Upper lobe of left lung (tissue), 6 donors: Measurements from ENCODE around the gene GRIK2. TPM values are rescaled to one million over a fixed set of nuclear protein-coding genes. Genes with fewer than 3 reads are reported as not detected.

Experiments used
- ATAC-seq, 2 donors: fragments of 200-7000 bp; cut with Tn5 transposase; one replicate each; pipeline ENCODE4 v1.9.1; 2022; ENCODE audit warnings: mild to moderate bottlenecking in 2 of 2, moderate library complexity in 2 of 2; ENCODE audit not compliant: low FRiP score in 2 of 2
- DNase-seq, 2 donors: peaks; one replicate each; pipeline ENCODE4 v3.0.0-alpha.2; 2019 to 2020
- H3K27ac ChIP-seq, 4 donors: fragments of 200-600 bp; sonication (generic); one replicate each; pipeline ENCODE4 v1.5.1; 2016 to 2019
- H3K27me3 ChIP-seq, 4 donors: fragments of 200-600 bp; sonication (generic); one replicate each; pipeline ENCODE4 v1.5.1; 2017 to 2019
- H3K36me3 ChIP-seq, 4 donors: fragments of 200-600 bp; sonication (generic); one replicate each; pipeline ENCODE4 v1.5.1; 2016 to 2019
- H3K4me1 ChIP-seq, 4 donors: fragments of 200-600 bp; sonication (generic); one replicate each; pipeline ENCODE4 v1.5.1; 2018 to 2019
- H3K4me3 ChIP-seq, 4 donors: fragments of 200-600 bp; sonication (generic); one replicate each; pipeline ENCODE4 v1.5.1; 2017 to 2019; ENCODE audit warnings: mild to moderate bottlenecking in 2 of 4, moderate library complexity in 1 of 4
- H3K9me3 ChIP-seq, 4 donors: fragments of 200-600 bp; sonication (generic); one replicate each; pipeline ENCODE4 v1.5.1; 2018 to 2019
- EP300 ChIP-seq, 4 donors: sonication (generic); formaldehyde crosslinking; IDR thresholded peaks; one replicate each; pipeline ENCODE4 v1.5.1; 2017; ENCODE audit warnings: antibody characterized with exemption in 4 of 4, control low read depth in 2 of 4
- POLR2A ChIP-seq, 4 donors: fragments of 450-650 bp; IDR thresholded peaks; one replicate each; pipeline ENCODE4 v1.5.1; 2016 to 2017; ENCODE audit warnings: antibody characterized with exemption in 4 of 4, mild to moderate bottlenecking in 2 of 4
- POLR2AphosphoS5 ChIP-seq, 2 donors: sonication (generic); formaldehyde crosslinking; IDR thresholded peaks; one replicate each; pipeline ENCODE4 v1.5.1; 2017; ENCODE audit warnings: antibody characterized with exemption in 2 of 2
- WGBS, 2 donors: methylation state at CpG; one replicate each; pipeline ENCODE4 v1.1.5; 2017 to 2018; 5-methylcytosine and 5-hydroxymethylcytosine counted together
- total RNA-seq, 6 donors: library from RNA; depleted of rRNA in 4 of 6; stranded (reverse); fragments of >200 nt in 4 of 6; gene quantifications; one replicate each; pipeline versions ENCODE4 v1.1.0 to v1.2.1, GENCODE V29; 2016 to 2021
- TF ChIP-seq, protein P1 (sequence below), 6 experiments: fragments of 450-650 bp in 4 of 6; fragments of 200-600 bp in 2 of 6; sonication (generic) in 2 of 6; IDR thresholded peaks; one replicate each; pipeline ENCODE4 v1.5.1; 2016 to 2019; ENCODE audit warnings: antibody characterized with exemption in 6 of 6
- donor health status: DM: no; HTN: no; CAD: no; lungs with moderate emphysema.
- donor health status: DM: no; HTN: yes; CAD: no; lungs with severe emphysema.

The GRIK2 gene
- total RNA-seq, 6 donors from 2014 or later = 0.07 to 1.2 (median 0.50) TPM; not detected in 2

DNA sequence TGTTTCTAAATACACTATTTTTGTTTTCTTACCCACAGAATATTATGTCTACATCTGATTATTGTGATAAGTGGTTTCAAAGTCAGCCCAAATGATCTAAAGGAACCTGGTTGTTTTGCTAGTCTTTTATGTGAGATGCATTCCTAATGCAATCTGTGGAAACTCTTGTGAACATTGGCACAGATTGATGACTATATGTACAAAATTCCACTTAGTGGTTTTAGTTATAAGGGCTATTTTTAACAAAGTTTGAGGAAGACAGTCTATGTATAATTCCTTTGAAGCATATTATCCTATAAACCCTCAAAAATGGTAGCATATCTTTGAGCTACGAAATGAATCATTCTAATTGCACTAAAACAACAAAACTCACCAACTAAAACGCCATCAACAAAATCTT is 140.9 kb downstream of the GRIK2 start:
- Histone ChIP-seq H3K27ac (no peak overlapping the region), H3K4me3 (no peak overlapping the region), H3K4me1 (no peaks in the 10 kb centered on the region), H3K36me3 (no peaks in the 10 kb centered on the region), H3K27me3 (no peaks in the 10 kb centered on the region), H3K9me3 (no peaks in the 10 kb centered on the region)
- ATAC-seq (no peak), DNase-seq (no peak)
- WGBS, 2 donors = 69 to 80% methylated on average over 2 of the region's 2 CpGs
- TF ChIP-seq POLR2AphosphoS5 (IDR thresholded peaks at IDR 0.05) (no peak), POLR2A (IDR thresholded peaks at IDR 0.05) (no peak), EP300 (IDR thresholded peaks at IDR 0.05) (no peak)
- TF ChIP-seq, protein P1, sequence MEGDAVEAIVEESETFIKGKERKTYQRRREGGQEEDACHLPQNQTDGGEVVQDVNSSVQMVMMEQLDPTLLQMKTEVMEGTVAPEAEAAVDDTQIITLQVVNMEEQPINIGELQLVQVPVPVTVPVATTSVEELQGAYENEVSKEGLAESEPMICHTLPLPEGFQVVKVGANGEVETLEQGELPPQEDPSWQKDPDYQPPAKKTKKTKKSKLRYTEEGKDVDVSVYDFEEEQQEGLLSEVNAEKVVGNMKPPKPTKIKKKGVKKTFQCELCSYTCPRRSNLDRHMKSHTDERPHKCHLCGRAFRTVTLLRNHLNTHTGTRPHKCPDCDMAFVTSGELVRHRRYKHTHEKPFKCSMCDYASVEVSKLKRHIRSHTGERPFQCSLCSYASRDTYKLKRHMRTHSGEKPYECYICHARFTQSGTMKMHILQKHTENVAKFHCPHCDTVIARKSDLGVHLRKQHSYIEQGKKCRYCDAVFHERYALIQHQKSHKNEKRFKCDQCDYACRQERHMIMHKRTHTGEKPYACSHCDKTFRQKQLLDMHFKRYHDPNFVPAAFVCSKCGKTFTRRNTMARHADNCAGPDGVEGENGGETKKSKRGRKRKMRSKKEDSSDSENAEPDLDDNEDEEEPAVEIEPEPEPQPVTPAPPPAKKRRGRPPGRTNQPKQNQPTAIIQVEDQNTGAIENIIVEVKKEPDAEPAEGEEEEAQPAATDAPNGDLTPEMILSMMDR (IDR thresholded peaks at IDR 0.05) = no peak

DNA sequence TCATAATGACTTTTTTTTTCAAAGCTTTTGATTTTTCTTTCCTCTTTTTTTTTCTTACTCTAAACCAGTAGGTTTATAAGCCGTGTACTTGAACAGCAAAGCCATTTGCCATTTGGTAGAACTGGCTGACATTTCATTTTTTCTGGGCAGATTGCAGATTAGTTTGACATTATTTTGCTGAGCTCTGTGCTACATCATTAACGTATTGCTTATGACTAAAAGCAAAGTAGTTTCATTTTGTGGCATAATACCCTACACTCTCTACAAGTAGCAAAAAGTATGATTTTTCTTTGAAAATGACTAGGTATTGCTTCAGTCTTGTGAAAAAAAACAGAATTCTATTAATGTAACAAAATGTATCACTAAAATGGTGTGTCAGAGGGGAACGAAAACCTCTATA is 141.3 kb downstream of the GRIK2 start:
- DNase-seq (no peak), ATAC-seq (no peak)
- H3K4me1 ChIP-seq = no peaks in the 10 kb centered on the region
- H3K27me3 ChIP-seq = no peaks in the 10 kb centered on the region
- H3K27ac ChIP-seq = no peak overlapping the region
- 60 to 73% methylated on average over 3 of the region's 3 CpGs for WGBS, 2 donors
- H3K4me3 ChIP-seq = no peak overlapping the region
- no peaks in the 10 kb centered on the region for H3K9me3 ChIP-seq
- TF ChIP-seq EP300 (IDR thresholded peaks at IDR 0.05) (no peak), POLR2AphosphoS5 (IDR thresholded peaks at IDR 0.05) (no peak), POLR2A (IDR thresholded peaks at IDR 0.05) (no peak)
- TF ChIP-seq, protein P1 (IDR thresholded peaks at IDR 0.05) = no peak
- H3K36me3 ChIP-seq = no peaks in the 10 kb centered on the region

- Histone ChIP-seq H3K36me3 (no peaks in the 10 kb centered on the region), H3K9me3 (no peaks in the 10 kb centered on the region), H3K4me1 (no peaks in the 10 kb centered on the region), H3K27me3 (no peaks in the 10 kb centered on the region), H3K27ac (no peak overlapping the region), H3K4me3 (no peak overlapping the region)
- WGBS, 2 donors = 69 to 72% methylated on average over 2 of the region's 2 CpGs
- TF ChIP-seq, protein P1 (IDR thresholded peaks at IDR 0.05) = no peak
- TF ChIP-seq EP300 (IDR thresholded peaks at IDR 0.05) = no peak
- TF ChIP-seq POLR2A (IDR thresholded peaks at IDR 0.05) = no peak
- no peak for TF ChIP-seq POLR2AphosphoS5 (IDR thresholded peaks at IDR 0.05)
- no peak for DNase-seq
- peak in 1 of 2 donors; percentile 44 for ATAC-seq
Observed at GRCh38 chr6:101537753-101538316, 144.3 kb downstream of the GRIK2 start.

GRCh38 chr6:101539510-101540245 is 146.2 kb downstream of the GRIK2 start:
- no peaks in the 10 kb centered on the region for H3K36me3 ChIP-seq
- H3K4me1 ChIP-seq = no peaks in the 10 kb centered on the region
- 59 to 85% methylated on average over 4 of the region's 4 CpGs for WGBS, 2 donors
- H3K9me3 ChIP-seq = no peaks in the 10 kb centered on the region
- no peak overlapping the region for H3K27ac ChIP-seq
- ATAC-seq = no peak
- H3K4me3 ChIP-seq = no peak overlapping the region
- no peaks in the 10 kb centered on the region for H3K27me3 ChIP-seq
- DNase-seq = no peak
- TF ChIP-seq, protein P1 (IDR thresholded peaks at IDR 0.05) = no peak
- no peak for TF ChIP-seq POLR2AphosphoS5 (IDR thresholded peaks at IDR 0.05)
- TF ChIP-seq POLR2A (IDR thresholded peaks at IDR 0.05) = no peak
- TF ChIP-seq EP300 (IDR thresholded peaks at IDR 0.05) = no peak
